HG03439 (cell line): ENCODE measurements around the gene DGKI.

Experiments used
- ATAC-seq: cut with Tn5 transposase; IDR thresholded peaks from one replicate; pipeline ENCODE4 v1.9.1; 2021; ENCODE audit warnings: mild to moderate bottlenecking, moderate library complexity; ENCODE audit not compliant: unreplicated experiment

DGKI gene

GRCh38 chr7:137563981-137564380 lies 282.8 kb downstream of the DGKI start:
- no peak for ATAC-seq

DNA sequence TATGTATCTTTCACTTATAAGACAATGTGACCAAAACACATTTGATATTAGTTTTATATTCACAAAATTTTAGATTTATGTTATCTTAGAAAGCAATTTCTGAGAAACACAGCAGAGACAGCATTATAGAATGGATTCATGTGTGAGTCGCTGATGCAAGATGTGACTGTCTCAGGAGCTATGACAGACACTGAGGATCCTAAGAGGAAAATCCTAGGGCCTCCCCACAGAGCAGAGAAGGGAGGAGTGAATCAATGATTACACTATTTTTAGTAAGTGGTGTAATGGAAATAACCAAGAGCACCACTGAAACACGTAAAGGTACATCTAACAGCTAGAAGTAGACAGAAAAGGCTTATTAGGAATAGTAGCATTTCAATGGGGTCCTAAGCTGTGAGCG lies 299.3 kb downstream of the DGKI start:
- ATAC-seq: no peak

- no peak for ATAC-seq
Measured at GRCh38 chr7:137546671-137547070, 300.1 kb downstream of the DGKI start.

- ATAC-seq: no peak
Measured at GRCh38 chr7:137546009-137546408, 300.8 kb downstream of the DGKI start.

DNA sequence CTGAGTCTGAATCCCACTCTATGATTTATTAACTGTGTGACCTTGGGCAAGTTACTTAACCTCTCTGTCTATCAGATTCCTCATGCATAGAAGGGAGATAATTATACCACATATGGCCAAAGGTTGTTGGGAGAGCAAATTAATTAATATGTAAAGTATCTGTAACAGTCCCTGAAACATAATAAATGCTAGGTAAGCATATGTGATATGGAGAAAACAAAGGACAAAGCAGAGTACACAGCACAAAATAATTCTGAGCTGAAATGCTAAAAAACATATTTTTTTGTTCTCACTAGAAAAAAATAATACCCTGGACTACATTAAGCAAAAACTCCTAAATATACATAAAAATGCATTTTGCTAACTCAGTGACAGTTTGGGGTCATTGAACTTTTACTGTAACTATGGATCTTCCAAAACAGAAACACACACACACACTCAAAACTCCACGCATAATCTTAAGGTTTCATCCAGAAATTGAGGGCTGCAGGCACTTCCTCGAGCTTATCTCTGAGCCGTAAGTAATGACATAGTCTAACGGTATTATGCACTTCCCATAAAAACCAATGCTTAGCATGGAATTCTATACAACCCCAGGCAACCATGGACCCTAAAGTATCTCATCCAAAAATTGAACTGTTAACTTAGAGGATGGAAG lies 301.6 kb downstream of the DGKI start:
- no peak for ATAC-seq

DNA sequence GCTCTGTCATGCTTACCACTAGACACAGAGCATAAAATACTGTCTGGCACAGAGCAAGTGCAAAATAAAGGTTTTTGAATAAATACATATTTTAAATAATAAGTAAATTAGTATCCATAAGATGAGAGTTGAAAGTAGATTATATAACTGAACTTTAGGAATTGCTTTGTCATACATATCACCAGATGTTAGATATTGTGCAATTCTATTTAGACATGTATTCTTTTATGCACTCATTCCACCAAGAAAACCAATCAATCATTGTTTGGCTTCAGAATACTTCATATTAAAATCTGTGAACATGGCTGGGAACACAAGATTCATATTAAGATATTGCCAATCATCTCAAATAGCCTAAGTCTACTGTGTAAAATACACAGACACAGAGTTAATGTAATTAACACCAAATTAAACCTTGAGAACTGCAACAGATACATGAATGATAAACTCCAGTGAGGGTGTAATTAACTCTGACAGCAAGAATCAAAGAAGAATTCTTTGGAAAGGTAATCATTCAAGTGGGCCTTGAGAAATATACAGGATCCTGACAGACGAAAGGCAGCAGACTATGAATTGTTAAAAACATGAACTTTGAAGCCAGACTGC lies 302.2 kb downstream of the DGKI start:
- no peak for ATAC-seq

GRCh38 chr7:137539111-137539715 lies 307.6 kb downstream of the DGKI start:
- ATAC-seq: no peak

DNA sequence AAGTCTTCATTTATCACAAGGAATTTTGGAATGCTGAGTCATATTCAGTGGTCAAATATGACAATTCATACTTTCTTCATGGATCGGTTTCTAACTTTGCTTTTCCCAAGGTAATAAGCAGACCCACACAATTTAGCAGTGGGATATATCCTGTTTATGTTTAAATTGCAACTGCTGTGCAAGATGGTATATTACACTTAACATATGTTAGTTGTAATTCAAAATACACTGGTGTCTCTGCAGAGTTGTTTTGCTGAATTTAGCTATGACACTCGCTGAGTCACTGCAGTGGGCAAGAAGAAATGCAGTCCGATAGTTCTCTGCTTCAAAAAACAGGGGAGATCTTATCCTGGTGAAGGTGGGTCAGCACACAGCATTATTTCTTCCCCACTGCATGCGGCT lies 308.4 kb downstream of the DGKI start:
- ATAC-seq: no peak

- no peak for ATAC-seq
Measured at GRCh38 chr7:137535579-137535978, 311.2 kb downstream of the DGKI start.

DNA sequence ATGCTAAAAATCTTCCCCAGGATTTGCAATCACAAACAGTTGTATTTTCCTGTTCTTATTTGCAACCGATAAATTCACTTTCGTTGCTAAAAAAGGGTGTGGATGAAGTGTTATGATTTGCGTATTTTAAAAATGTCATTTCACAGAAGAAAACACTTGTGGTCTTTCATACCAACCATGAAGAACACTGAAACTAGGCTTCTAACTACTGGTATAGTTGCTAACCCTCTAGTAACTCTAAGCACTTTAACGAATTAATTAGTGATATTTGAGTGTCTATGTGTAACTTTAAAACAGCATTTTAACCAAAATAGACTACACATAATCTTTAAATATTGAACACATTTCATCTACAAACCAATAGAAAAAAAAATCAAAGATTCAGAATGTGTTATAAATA lies 315.1 kb downstream of the DGKI start:
- ATAC-seq: no peak

DNA sequence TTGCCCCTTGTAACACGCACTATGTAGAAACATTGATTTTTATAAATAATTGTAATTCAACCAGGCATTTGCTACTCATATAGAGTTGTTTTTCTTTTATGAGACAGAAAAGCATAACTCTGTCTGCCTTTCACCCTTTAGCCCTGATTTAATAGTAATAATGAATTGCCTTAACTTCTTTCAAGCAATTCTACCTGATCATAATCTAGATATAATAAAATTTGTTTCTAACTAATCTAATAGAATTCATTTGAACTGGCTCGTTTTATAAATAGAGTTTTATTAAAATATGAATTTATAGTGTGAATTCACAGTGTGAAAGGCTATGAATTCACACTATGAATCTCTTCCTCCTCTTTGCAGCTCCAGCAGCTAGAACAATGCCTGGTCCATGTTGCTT lies 319.1 kb downstream of the DGKI start:
- ATAC-seq: no peak

DNA sequence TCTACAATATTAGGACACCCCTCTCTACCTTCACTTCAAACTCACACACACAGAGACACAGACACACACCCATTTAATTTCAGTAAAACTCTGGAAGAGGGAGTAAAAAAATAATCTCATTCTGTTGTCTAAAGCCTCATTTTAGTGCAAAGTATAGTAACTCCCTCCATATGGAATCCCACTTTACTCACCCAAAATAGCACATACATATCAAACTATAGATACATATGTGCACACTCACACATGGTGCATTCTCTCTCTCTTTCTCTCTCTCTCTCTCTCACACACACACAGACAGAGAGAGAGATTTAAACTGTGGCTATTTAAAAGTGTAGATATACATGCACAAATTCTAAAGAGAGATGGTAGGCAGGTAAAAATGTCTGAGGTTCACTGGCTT lies 323.6 kb downstream of the DGKI start:
- ATAC-seq: no peak

GRCh38 chr7:137521451-137521850 lies 325.3 kb downstream of the DGKI start:
- no peak for ATAC-seq

DNA sequence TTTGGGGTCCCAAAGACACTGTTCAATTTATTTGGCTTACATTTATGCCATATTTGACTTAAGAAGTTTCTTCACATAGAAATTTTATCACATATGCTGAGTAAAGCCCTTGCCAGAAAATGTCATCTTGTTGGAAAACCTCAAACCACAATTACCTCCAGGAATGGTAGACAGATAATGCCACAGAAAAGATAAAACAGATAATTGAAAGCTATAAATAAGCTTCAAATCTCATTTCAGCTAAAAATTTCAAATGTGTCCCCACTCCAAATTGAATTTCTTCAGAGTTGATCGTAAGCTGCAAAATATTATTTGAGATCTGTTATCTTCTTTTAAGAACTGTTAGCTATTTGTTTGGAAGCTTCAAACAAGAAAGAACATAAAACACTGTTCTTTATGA lies 326.8 kb downstream of the DGKI start:
- no peak for ATAC-seq

DNA sequence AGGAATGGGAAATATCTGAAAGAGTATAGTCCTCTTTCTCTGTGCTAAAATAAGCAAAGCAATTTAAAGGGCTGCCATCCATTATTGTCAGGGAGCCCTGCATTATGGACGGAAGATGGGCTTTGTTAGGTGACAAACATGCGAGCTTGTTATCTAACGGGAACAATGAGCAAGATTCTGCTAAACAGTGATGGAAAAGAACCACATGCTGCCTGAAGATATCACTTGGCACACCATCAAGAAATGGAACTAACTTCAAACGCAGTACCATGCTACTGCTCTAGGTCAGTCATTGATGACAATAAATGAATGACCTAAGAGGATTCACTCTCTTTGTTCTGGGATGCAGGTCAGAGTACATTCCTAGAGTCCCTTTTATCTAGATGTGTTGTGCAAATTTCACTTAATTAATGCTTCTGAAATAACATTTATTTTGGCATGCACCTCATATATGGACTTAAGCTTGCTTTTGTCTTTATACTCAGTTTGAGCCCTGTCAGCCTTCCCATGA lies 327.5 kb downstream of the DGKI start:
- ATAC-seq: no peak

GRCh38 chr7:137513091-137513490 lies 333.7 kb downstream of the DGKI start:
- no peak for ATAC-seq

DNA sequence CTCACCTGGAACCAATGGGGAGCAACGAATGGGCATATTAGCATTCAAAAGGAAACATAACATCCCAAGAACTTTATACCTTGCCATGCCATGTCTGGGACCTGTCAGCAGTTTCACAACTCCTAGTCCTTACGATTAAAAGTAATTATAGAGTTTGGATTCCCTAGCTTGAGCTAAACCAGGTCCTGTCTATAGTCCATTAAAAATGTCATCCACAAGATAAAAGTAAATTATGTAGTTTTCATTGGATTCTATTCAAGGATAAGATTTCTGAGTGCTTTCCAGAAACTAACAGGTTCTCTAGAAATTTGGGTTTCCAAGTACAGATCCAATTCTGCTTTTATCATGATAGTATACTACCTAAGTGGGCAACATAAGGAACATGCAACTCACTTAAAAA lies 339.7 kb downstream of the DGKI start:
- ATAC-seq: no peak

GRCh38 chr7:137506031-137506430 lies 340.7 kb downstream of the DGKI start:
- no peak for ATAC-seq

GRCh38 chr7:137501562-137501961 lies 345.2 kb downstream of the DGKI start:
- no peak for ATAC-seq

DNA sequence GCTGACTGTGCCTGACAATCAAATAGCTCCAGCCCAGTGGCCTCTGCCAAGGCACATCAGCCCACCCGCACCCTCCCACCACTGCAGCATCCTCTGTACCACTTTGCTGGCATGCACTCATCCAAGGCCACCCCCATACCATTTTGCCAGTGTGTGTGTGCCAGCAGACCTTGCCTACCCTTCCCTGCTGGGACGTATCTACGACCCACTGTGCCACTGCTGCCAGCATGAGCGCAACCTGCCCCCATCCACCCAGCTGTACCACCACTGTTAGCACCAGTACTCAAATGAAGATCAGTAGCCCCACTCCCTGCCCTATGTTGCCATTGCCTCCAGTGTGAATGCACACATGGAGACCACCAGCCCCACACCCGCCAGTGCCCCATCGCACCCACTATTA lies 353.9 kb downstream of the DGKI start:
- no peak for ATAC-seq

DNA sequence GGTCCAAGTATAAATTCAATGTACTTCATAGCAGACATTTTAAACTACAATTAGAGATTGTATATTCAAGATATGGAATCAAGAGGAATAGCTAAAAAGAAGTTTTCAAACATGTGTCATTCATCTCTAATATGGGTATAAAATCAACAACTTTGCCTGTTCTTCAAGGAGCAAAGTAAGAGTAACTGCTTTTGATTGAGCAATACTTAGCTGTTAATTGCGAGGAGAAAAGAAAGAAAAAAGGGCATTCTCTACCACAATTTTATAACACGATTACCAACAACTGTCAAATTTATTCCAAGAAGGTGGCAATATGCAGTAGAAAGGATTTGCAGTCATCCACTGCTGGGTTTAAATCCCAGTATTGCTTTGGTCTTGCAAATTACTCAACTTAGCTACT lies 356.9 kb downstream of the DGKI start:
- no peak for ATAC-seq

- ATAC-seq: no peak
Measured at GRCh38 chr7:137488038-137488437, 358.7 kb downstream of the DGKI start.
